ENCODE measurements around the gene IL21R.

IL21R gene

DNA sequence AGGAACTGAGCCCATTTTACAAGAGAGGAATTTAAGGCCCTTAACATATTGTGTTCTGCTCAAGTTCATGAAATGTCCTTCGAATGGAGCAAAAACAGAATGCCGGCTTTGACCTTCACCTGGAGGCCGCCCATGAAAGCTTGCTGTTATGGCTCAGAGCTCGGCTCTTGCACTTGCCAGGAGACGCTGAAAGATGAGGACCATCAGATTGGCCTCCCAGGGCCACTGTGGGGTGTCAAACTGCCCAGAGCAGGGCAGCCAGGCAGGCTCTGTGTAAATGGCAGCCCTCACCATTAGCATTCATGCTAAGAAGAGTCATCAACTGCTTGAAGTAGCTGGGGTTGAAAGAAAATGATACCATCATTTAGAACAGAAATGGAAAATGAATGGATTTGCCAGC, 39.3 kb downstream of the IL21R start:
- no peak for DNase-seq (ENCODE audit: low read depth)
- TF ChIP-seq, protein P1, sequence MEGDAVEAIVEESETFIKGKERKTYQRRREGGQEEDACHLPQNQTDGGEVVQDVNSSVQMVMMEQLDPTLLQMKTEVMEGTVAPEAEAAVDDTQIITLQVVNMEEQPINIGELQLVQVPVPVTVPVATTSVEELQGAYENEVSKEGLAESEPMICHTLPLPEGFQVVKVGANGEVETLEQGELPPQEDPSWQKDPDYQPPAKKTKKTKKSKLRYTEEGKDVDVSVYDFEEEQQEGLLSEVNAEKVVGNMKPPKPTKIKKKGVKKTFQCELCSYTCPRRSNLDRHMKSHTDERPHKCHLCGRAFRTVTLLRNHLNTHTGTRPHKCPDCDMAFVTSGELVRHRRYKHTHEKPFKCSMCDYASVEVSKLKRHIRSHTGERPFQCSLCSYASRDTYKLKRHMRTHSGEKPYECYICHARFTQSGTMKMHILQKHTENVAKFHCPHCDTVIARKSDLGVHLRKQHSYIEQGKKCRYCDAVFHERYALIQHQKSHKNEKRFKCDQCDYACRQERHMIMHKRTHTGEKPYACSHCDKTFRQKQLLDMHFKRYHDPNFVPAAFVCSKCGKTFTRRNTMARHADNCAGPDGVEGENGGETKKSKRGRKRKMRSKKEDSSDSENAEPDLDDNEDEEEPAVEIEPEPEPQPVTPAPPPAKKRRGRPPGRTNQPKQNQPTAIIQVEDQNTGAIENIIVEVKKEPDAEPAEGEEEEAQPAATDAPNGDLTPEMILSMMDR (conservative IDR thresholded peaks at IDR 0.05; ENCODE audit: low read depth, low read length), result no peak
- H3K4me3 ChIP-seq (ENCODE audit: low read depth, low read length), result no peak overlapping the region

DNA sequence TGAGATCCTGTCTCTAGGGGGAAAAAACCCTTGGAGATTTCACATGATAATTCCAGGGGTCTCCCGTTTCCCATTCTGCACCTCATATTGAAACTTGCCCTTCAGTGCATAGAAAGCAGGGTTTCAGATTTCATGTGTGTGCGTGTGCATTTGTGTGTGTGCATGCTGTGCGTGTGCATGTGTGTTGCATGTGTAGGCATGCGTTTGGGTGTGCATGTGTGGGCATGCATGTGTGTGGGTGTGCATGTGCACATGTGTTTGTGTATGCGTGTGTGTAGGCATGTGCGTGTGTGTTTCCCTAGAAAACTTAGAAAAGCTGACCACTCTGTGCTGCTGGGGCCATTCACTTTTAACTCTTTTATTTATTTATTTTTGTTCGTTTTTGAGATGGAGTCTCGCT, 40.0 kb downstream of the IL21R start:
- H3K4me3 ChIP-seq (ENCODE audit: low read depth, low read length), result no peak overlapping the region
- no peak for DNase-seq (ENCODE audit: low read depth)
- TF ChIP-seq, protein P1 (conservative IDR thresholded peaks at IDR 0.05; ENCODE audit: low read depth, low read length), result no peak

DNA sequence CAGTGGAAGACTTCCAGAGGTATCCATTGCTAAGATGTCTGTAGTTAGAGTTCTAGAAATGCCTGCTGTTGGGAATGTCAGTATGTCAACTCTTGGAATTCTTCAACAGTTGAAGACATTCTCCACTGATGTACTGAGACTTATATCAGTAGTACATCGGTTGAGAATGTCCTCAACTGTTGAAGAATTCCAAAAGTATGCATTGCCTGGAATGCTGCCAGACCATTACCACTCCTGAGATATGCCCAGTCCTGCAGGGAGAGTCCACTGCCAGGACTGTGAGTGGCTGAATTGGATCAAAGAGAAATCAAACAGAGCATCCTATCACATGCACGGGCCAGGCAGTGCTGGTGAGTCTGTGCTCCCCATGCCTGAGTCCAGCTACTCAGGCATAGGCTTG, 42.0 kb downstream of the IL21R start:
- no peak overlapping the region for H3K4me3 ChIP-seq (ENCODE audit: low read depth, low read length)
- peak; percentile 73 for DNase-seq (ENCODE audit: low read depth)
- TF ChIP-seq, protein P1 (conservative IDR thresholded peaks at IDR 0.05; ENCODE audit: low read depth, low read length), result no peak

DNA sequence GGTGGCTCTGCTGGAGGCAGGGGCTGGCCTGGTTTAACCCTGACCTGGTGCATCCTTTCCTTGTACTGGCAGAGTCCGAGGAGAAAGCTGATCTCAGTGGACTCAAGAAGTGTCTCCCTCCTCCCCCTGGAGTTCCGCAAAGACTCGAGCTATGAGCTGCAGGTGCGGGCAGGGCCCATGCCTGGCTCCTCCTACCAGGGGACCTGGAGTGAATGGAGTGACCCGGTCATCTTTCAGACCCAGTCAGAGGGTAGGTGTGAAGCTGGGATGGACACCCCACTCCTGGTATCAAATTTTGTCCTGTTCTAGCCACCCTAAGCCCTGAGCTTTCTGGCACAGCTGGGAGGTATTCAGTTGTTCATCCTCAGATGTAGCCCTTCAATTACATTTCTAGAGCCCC, 42.5 kb downstream of the IL21R start:
- TF ChIP-seq, protein P1 (conservative IDR thresholded peaks at IDR 0.05; ENCODE audit: low read depth, low read length), result no peak
- DNase-seq (ENCODE audit: low read depth), result no peak
- H3K4me3 ChIP-seq (ENCODE audit: low read depth, low read length), result no peak overlapping the region

DNA sequence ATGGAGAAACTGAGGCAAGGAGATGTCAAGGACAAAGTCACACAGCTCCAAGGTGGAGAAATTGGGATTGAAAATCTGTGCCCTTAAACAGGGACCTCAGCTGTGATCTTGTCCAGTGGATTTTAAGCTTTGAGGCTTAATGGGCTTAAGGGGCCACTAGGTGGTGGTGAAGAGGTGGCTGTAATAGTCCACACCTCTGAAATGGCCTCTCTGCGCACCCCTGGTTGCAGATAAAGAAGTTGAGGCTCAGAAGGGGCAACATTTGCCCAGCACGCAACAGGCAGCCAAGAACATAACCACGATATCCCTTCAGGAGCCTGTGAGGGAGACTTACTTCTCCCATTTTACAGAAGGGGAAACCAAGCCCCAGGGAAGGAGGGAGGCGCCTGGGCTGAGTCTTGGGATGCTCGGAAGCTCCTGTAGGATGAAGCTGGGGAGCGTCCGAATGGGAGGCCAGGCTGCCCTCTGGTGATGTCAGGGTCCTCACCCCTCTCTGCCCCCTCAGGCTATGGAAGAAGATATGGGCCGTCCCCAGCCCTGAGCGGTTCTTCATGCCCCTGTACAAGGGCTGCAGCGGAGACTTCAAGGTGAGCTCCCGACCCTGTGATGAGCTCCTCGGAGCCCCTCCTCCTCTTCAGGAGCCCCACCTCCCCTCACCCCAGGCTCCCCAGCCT, 43.7 kb downstream of the IL21R start:
- DNase-seq (ENCODE audit: low read depth), result no peak
- no peak overlapping the region for H3K4me3 ChIP-seq (ENCODE audit: low read depth, low read length)
- TF ChIP-seq, protein P1 (conservative IDR thresholded peaks at IDR 0.05; ENCODE audit: low read depth, low read length), result peak; percentile 41

DNA sequence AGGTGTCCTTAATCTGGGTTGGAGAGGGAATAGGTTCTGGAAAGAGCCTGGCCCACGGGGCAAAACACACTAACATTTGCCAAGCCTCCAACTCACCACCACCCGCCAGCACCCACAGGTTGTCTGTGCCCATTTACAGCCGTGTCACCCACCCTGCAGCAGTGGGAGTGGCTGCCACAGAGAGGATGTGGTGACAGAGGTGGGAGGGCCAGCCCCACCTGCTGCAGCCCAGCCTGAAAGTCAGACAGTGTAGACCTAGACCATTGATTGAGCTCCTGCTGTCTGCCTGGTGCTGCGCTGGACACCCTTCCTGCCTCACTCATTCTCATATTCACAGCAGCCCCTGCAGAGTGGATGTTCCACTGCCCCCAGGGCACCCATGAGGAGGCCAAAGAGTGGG, 44.7 kb downstream of the IL21R start:
- no peak overlapping the region for H3K4me3 ChIP-seq (ENCODE audit: low read depth, low read length)
- TF ChIP-seq, protein P1 (conservative IDR thresholded peaks at IDR 0.05; ENCODE audit: low read depth, low read length), result no peak
- no peak for DNase-seq (ENCODE audit: low read depth)

DNA sequence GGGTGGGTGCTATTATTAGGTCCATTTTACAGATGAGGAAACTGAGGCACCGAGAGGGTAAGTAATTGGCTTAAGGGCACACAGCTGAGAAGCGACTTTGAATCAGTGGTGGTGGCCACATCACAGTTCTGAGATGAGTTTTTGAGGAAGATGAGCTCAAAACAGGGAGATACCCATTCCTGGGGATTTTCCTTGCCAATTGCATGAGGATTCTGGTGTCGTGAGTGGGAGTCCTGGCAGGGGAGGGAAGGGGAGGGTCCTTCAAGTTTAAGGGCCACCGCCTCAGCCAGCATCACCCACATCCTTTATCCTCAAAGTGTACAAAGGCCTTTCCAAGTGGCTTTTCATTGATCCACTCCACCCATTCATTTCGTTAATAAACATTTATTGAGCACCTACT, 45.3 kb downstream of the IL21R start:
- TF ChIP-seq, protein P1 (conservative IDR thresholded peaks at IDR 0.05; ENCODE audit: low read depth, low read length), result no peak
- DNase-seq (ENCODE audit: low read depth), result no peak
- no peak overlapping the region for H3K4me3 ChIP-seq (ENCODE audit: low read depth, low read length)

Data from choroid plexus epithelial cell (primary cell).